SW 1271 (cell line): Measurements from ENCODE around the gene CAMKK2.
"Not testable (repeated sequence)": the region's sequence is repeated elsewhere in the genome, so short reads cannot be mapped to it uniquely, and the experiment has no call there.

Source experiments
- DNase-seq, 2 experiments: peaks; one replicate each; lab custom pipeline; 2025; lab: John Stamatoyannopoulos, UW

Gene CAMKK2

GRCh38 chr12:121298411-121298810 lies 1.9 kb upstream of the CAMKK2 start:
- DNase-seq, result not testable (repeated sequence)

DNA sequence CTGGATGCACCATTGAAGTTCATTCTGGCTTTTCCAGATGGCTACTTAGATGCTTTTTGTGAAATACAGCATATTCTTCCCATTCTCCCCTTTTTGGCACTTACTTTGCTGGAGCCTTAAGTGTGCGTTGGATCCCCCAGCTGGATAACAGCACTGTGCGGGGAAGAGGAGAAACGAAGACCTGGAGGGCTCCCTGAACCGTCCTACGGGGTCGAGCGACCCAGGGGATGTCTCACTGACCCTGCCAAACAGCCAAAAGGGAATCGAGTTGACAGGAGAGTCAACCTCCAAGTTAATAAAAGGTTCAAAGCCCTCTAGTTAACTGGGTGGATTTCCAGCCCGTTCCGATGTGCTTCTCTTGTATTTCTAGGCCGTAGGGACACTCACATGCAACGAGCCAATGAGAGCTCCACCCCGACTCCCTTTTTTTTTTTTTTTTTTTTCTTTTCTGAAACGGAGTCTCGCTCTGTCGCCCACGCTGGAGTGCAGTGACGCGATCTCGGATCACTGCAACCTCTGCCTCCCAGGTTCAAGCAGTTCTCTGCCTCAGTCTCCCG lies 1.0 kb upstream of the CAMKK2 start:
- no peak for DNase-seq

- no peak for DNase-seq
Observed at GRCh38 chr12:121295746-121296617, 527 bp downstream of the CAMKK2 start.

GRCh38 chr12:121295116-121295745 lies 1.3 kb downstream of the CAMKK2 start:
- no peak for DNase-seq

DNA sequence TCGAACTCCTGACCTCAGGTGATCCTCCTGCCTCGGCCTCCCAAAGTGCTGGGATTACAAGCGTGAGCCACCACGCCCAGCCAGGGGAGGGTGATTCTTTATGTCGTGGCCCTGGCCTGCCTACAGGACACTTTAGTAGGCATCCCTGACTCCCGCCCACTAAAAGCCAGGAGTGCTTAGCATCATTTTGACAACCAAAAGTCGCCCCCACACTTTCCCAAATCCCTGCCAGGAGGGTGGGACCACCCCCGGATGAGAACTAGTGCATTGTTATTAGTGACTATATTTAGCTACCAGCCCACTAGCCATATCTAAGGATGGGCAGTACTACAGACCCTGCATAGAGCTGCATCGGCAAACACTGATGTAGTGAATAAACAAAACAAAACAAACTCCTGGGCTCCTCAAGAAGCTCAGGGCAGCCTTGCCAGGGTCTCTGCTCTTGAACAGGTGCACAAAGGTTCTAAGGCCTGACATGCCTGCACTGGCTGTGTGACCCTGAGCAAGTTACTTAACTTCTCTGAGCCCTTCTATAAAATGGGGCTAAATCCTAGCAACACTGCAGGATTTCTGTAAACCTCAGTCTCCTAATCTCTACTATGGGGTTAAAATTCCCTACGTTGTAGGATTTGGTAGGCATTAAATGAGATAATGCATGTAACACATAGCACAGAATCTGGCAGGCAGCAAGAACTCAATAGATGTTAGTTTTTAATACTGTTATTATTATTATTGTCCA lies 2.2 kb downstream of the CAMKK2 start:
- no peak for DNase-seq

GRCh38 chr12:121293603-121294002 lies 2.9 kb downstream of the CAMKK2 start:
- DNase-seq, result no peak

DNA sequence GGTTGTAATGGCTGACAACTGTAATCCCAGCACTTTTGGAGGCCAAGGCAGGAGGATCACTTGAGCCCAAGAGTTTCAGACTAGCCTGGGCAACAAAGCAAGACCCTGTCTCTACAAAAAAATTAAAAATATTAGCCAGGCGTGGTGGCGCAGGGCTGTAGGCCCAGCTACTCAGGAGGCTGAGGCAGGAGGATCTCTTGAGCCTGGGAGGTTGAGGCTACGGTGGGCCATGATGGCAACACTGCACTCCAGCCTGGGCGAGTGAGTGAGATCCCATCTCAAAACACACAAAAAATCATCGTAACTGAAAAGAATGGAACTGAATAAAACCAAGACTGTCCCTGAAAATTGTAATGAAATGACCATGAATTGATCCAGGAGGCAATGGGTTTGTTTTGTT lies 6.1 kb downstream of the CAMKK2 start:
- no peak for DNase-seq

GRCh38 chr12:121289962-121290361 lies 6.5 kb downstream of the CAMKK2 start:
- no peak for DNase-seq

DNA sequence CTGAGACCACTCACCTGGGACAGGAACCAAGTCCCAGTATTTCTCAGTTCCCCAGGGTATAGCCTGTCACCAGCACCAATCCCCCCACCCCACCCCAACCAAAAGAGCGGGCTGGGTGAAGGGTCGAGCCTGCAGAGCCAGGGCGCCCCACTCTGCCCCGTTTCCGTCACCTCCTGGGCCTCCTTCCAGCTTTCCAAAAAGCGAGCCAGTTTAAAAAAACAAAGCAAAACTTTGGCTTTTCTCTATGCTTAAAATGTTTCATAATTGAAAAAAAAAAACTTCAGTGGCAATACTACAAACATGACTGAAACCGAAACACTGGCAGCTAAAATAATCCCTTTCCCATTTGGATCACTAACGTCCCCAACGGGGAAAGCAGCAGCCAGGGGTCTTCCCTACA lies 7.5 kb downstream of the CAMKK2 start:
- DNase-seq, result no peak

- no peak for DNase-seq
Observed at GRCh38 chr12:121288158-121288845, 8.2 kb downstream of the CAMKK2 start.

DNA sequence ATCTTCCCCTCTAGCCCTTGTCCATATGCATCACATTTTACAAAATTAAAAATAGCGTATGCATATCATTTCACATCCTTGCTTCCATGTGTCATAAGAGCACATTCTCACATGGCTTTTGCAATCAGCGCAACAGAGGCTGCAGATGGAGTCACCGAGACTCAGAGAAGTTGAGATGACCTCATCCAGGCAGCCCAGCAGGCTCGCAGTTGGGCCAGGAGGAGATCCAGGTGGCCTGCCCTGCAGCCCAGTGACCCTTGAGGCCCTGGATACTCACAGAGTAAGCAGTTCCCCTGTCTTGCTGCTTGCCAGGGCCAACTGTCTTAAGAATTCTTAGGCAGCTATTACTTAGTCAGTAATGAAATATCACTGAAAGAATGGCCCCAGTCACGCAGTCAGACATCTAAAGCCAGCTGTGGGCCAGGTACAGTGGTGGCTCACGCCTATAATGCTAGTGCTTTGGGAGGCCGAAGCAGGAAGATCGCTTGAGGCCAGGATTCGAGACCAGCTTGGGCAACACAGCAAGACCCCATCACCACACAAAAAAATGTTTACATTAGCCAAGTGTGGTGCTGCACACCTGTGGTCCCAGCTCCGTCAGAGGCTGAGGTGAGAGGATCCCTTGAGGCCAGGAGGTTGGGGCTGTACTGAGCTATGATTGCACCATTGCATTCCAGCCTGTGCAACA lies 9.1 kb downstream of the CAMKK2 start:
- no peak for DNase-seq

- DNase-seq, result no peak
Observed at GRCh38 chr12:121285856-121286255, 10.7 kb downstream of the CAMKK2 start.

DNA sequence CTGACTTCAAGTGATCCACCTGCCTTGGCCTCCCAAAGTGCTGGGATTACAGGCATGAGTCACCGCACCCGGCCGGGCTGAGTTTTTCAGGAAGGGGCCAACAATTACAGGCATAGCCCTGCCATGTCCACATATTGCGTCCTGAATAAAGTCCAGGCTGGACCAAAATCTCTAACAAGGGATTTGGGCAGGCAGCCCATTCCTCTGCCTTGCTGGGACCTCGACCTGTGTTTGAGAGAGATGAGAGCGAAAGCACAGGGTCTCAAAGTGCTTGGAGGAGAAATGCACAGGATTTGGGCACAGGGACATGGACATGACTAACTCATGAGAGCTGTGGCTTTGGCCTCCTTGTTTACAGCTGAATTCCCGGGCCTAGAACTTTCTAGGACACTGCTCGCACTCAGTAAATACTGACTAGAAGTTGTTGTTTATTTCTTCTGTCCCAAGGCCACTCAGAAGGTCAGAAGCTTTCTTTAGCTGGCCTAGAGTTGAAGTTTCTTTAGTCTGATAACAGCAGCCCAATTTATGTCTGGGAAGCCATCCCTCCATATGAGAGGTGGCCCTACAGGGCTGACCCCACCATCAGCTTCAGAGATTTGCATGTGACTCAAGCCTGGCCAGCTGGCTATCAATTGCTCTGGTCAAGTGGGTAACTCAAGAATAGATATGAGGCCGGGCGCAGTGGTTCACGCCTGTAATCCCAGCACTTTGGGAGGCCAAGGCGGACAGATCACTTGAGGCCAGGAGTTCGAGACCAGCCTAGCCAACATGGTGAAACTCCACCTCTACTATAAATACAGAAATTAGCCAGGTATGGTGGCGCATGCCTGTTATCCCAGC lies 11.7 kb downstream of the CAMKK2 start:
- no peak for DNase-seq

DNA sequence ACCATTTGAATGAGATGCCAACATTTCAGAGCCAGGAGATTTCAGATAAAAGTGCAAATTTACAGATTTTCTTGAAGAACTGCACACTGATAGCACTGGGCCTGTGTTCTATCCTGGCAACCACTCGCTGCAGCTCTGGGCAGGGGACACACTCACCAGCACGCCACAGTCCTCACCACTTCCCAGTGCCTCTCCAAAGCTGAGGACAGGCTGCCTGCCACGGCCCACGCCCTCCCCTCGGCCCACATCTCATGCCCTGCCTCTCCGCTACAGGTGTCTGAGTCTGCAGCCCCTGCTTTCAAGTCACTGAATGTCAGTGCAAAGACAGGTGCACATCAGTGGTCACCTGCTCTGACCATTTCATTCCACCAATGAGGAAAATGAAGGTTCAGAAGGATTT lies 12.7 kb downstream of the CAMKK2 start:
- DNase-seq, result no peak

DNA sequence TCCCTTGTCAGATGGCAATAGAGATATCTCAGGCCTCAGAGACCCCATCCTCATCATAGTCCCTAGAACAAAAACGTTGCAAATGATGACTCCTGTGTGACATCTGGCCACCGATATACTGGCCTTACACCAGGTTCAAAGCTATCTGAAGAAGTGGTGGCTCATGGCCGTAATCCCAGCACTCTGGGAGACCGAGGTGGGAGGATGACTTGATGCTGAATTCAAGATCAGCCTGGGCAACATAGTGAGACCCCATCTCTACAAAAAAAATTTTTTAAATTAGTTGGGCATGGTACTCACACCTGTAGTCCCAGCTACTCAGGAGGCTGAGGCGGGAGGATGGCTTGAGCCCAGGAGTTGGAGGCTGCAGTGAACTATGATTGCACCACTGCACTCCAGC lies 13.1 kb downstream of the CAMKK2 start:
- DNase-seq, result no peak

- DNase-seq, result not testable (repeated sequence)
Observed at GRCh38 chr12:121282910-121283309, 13.6 kb downstream of the CAMKK2 start.

DNA sequence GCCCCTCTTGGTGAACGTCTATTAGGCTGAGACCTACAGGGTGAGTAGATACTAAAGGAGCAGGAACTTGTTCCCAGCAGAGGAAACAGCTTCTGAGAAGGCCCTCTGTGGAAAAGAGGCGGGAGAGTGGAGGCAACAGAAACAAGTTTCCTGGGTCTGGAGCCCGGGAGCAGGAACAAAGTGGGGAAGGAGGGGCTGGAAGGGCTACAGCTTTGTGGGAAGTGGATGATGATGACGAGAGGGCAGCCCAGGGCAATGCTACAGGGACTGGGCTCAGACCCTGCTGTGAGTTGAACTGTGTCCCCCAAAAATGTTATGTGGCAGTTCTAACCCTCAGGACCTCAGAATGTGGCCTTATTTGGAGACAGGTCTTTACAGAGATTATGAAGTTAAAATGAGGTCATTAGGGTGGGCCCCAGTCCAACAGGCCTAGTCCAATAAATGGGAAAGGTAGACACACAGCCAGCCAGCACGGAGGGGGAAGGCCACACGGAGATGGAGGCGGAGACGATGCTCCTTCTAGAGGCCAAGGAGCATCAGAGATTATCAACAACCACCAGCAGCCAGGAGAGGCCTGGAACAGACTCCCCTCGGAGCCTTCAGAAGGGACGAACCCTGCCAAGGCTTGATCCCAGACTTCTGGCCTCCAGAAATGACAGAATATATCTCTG lies 14.3 kb downstream of the CAMKK2 start:
- no peak for DNase-seq

DNA sequence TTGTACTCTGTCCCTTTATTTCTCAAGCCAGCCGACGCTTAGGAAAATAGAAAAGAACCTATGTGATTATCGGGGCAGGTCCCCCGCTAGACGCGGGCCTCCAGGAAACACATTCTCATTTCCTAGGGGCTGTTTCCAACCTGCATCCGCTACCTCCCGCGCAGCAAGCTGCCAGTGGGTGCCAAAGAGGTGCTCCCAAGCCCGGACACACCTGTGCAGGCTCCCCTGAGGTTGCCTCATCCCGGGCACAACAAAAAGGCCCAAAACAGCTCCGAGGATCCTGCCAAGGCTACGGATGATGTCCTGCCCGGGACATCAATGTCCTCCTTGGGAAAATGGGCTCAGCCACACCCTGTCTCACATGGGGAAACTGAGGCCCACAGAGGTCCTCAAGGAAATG lies 15.4 kb downstream of the CAMKK2 start:
- DNase-seq, result not testable (repeated sequence)

DNA sequence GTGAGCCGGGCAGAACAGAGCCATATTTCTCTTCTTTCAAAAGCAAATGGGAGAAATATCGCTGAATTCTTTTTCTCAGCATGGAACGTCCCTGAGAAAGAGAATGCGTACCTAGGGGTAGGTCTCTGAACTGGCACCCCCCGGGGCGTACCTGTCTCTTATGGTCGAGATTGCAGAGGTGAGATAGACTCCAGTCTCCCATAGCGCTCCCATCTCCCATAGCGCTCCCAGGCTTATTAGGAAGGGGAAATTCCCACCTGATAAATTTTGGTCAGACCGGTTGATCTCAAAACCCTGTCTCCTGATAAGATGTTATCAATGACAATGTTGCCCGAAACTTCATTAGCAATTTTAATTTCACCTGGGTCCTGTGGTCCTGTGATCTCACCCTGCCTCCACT lies 16.0 kb downstream of the CAMKK2 start:
- not testable (repeated sequence) for DNase-seq

DNA sequence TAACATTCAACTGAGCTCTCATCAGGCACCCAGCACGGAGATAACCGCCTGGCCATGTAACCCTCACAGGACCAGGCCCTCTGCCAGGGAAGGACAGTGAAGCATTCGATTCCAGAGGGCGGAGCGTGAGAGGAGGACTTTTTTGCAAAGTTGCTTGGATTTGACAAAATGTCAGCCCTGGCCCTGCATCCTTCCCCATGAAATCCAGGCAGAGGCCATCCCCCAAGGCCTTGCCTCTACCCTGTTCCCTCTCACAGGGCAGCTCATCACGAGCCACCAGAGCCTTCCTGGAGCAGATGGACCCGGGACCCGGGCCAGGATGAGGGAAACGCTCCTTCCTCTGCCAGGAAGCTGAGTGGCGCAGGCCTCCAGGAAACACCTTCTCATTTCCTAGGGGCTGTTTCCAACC lies 17.0 kb downstream of the CAMKK2 start:
- no peak for DNase-seq
